Ecto neural progenitor cell (in vitro differentiated cells): ENCODE results near the gene ELL.

Experiments used
- DNase-seq: peaks from one replicate; pipeline ENCODE4 v3.0.0-alpha.2; 2018; ENCODE audit warnings: low spot score

Gene ELL

DNA sequence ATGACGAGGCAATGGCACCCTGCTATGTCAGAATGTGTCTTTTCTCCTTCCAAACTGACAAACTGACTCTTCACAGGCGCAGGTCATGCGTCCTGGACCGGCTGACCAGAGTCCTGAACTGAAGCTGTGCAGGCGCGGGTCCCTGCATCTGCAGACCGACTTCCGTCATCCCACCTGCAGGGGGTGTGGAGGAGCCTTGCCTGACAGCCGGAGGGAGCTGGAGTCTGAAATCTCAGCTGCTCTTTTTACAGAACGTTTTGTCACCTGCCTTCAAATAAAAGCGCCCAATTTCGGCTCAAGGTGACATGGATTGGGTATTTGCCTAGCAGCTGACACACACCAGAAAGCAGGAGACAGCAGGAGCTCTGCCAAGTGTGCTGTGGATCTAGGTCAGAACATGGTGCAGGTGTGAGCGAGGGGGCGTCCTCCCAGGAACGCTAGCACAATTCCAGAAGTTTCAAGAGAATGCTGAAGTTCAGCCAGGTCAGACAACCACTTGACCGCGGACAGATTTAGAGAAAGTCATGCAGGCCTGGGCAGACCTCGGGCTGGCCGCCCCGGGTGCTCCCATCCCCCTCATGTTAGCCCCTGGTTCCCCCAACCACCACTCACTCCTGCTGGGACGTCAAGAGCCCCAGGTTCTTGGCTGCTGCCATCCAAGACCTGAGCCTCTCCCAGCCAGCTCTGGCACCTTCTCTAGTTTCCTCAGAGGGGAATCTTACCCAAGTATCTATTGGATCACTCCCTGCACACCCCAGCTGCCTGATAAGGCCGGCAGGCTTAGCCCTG lies 32.8 kb downstream of the ELL start:
- peak; percentile 77 for DNase-seq

GRCh38 chr19:18488403-18488723 lies 33.5 kb downstream of the ELL start:
- DNase-seq = no peak

DNA sequence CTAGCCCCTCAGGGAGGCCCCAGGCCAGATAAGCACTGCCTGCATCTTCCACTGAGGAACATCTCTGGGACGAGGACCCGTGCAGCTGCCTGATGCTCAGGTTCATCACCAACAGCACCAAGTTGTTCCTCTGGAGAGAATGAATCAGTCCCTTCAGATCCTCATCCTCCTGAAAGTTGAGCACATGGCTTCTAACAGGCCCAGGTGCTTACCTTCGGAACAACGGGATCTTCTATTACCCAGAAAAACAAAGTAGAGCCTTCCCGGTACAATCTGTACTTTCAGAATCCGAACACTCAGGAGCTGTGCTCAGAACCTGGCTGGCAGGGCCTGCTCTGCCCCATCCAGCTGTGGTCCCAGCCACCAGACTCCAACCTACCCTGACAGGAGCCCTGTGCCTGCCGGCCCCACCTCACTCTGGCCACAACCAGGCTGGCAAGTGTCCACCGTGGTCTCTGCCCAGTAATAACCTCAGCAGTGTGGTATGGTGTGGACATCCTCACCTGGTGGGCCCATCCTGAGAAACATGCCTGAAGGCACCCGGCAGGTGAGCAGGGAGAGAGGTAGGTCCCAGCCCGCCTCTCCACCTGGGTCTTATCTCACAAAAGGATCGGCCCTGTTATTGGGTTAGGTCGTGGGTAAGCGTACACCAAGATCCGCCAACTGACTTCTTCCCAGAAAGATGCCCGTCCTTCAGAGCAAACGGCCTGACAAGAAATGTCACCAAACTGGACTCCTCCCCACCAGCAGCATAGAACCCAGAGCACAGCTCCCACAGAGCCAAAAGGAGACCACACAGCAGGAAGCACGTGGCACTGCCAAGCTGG lies 34.1 kb downstream of the ELL start:
- DNase-seq = no peak

- DNase-seq = no peak
Observed at GRCh38 chr19:18486746-18487145, 35.1 kb downstream of the ELL start.

DNA sequence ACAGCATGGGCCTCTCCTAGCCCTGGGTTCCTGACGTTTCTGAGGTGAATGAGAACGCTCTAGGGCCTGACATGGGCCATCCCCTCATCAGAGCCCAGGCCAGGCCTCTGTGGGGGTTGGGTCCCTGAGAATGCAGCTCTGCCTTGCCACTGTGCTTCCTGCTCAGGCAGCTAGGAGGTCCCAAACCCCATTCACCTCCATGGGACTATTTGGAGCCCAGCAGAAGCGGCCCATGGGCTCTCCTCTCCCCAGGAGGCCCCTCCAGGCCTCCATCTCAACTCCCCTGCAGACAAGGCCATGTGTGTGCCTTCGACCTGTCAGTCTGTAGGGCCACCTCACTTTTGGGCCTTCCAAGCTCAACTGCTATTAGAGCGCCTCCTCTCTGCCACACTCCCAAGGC lies 36.9 kb downstream of the ELL start:
- DNase-seq = no peak

DNA sequence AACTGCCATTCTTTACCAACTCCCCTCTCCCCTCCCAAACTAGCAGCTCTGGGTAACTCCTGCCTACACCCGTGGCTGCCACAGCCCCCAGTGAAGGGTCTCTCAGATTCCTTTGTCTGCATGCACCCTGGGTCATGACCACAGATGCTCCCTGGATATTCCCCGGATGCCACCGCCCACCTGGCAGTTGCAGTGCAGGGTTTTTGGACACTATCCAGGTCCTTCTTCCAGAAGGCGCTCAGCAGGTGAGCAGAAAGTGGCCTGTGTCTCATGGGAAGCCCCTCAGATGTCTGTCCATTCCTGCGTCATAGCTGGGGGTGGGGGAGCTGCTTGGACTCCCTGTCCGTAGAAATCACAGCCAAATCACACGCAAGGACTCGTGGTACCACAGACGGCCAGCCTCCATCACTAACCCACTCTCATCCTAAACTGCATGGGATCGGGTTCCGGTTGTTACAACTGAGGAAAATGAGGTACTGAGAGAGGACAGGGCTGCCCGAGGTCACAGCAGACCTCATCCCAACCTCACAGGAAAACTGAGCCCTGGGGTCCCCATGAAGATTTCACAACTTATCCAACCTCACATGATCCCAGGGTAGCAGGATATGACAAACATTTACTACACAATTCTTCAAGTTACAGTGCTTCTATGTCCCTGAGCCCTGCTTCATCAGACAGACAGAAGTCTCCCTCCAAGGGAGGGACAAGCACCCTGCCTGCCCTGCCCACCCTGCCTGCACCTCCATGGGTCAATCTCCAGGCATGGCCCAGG lies 38.6 kb downstream of the ELL start:
- no peak for DNase-seq

DNA sequence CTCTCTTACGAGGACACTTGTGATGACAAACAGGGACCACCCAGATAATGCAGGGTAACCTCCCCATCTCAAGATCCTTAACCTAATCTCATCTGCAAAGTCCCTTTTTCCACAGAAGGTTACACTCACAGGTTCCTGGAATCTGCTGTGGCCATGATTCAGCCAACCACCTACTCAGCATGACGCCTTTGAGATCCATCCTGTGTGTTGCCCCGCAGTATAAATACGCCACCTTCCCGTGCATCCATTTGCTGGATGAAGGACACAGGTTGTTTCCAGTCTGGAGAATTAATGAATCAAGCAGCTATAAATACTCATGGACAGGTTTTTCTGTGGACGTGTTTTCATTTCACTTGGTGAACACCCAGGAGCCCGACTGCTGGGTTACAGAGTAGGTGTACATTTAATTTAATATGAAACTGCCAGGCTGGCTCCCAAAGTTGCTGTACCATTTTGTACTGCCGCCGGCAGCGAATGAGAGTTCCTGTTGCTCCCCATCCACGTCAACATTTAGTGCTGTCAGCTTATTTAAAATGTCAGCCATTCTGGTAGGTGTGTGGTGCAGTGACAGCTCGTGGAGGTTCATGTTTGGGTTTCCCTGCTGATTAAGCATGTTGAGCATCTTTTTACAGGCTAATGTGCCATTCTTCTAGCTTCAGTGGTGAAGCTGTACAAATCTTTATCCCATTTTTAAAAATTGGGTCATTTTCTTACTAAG lies 40.2 kb downstream of the ELL start:
- no peak for DNase-seq

DNA sequence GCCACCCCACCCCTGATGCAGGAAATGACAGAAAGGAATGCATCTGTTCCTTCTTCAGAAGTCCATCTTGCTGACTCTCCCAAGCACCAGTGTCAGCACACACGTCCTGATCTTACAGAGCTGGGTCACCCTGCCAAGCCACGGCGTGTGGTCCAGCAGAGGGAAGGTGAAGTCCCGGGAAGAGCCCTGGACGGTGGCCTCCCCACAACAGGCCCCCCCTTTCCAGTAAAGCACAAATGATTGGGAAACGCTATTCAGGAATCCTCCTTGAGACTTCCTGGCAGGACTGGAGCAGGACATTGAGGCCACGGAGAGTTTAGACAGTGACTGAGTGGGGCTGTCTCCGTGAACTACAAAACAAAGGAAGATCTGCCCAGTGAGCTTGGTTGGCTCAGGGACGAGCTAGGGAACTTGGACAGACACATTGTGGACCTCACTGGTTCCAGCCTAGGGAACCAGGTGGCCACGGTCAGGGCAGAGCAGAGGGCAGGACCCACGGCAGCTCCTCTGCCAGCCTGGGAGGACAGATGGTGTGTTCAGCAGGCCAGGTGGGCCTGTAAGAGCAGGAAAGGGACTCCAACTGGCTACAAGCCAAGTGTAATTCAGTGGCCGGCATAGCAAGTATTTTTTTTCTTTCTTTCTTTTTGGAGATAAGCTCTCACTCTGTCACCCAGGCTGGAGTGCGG lies 41.7 kb downstream of the ELL start:
- no peak for DNase-seq

DNA sequence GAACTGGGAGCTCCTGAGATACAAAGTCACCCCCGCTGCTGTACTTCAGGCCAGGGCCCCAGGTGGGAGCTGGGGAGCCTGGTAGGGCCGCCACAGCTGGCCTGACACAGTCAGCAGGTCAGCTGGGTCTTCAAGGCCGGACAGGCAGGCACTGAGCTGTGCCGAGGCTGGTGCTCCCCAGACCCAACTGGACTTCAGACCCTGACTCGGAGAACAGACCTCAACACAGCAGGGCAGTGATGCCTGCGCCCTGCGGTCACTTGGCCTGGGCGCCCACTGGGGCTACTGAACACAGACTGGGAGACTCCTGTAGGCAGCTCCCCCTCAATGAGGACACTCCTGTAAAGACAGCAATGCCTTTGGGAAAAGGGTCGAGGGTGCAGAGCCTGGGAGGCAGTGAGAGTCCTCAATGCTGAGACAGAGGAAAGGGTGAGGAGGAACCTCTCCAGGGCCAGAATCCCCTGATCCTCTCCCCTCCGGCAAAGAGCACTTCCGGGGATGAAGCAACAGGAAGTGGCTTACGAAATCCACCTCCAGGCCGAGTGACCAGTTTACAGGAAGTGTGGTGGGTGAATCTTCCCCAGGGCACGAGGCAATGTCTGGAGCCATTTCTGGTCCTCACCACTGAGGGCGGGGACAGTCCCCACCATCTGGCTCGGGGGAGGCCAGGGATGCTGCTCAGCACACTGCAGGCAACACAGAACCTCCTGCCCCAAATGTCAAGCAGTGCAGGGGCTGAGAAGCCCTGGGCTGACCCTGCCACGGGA lies 43.1 kb downstream of the ELL start:
- no peak for DNase-seq

DNA sequence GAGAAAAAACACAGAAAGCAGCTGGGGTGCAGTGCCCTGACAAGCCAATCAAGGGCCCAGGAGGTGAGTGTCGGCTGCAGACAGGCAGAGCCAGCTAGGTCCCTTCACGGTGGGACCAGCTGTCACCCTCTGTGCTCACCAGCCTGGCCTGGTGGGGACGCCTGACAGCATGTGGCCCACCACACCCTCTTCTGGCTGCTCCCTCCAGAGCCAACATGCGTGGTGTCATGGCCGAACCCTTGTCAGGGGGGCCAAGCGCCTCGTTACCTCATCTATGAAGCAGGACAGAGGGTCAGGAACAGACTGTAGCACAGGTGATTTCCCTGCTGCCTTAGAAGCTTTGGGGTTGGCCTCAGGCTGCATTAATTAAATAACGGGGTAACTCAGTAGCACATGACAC lies 43.9 kb downstream of the ELL start:
- DNase-seq = no peak

DNA sequence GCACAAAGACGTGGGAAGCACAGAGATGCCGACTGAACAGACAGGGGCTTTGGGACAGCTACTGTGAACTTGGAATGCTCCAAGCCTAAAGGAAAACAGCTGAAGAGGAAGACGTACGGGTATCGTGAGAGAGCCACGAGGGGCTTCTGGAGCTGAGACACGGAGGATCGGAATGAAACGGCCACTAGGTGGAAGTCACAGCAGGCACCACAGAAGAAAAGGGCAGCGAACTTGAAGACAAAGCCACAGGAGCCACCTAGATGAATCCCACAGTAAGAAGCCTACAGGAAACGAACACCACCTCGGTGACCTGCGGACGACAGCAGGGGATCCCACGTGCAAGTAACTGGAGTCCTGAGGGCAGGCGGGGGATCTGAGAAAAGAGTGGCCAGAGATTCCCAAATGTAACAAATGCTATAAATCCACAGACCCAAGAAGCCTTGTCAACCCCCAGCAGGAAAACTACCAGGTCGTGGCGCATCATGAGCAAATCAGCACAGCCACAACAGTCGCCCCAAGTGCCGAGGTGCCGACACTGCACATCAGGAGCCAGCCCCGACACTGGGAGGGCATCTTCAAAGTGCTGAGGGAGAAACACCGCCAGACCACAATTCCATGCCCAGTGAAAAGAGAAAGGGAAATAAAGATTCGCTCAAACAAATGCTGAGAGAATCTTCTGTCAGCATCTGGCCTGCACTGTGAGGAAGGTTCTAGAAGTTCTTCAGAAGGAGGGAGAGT lies 44.7 kb downstream of the ELL start:
- no peak for DNase-seq

- no peak for DNase-seq
Observed at GRCh38 chr19:18476507-18477041, 45.3 kb downstream of the ELL start.

GRCh38 chr19:18475762-18476331 lies 46.0 kb downstream of the ELL start:
- no peak for DNase-seq

DNA sequence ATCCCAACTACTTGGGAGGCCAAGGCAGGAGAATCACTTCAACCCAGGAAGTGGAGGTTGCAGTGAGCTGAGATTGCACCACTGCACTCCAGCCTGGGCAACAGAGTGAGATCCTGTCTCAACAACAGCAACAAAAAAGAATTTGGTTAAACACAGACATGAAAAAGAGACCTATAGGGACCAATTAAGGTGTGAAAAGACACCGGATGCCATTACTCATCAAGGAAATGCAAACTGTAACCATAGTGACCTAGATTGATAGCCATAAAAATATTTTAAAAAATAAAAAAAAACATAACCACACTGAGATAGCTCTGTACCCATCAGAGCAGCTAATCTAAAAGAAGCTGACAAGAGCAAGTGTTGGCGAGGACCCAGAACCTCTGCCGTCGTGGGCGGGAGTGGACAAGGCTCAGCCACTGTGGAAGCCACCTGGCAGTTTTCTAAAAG lies 46.8 kb downstream of the ELL start:
- no peak for DNase-seq

GRCh38 chr19:18474366-18474887 lies 47.4 kb downstream of the ELL start:
- DNase-seq = no peak

DNA sequence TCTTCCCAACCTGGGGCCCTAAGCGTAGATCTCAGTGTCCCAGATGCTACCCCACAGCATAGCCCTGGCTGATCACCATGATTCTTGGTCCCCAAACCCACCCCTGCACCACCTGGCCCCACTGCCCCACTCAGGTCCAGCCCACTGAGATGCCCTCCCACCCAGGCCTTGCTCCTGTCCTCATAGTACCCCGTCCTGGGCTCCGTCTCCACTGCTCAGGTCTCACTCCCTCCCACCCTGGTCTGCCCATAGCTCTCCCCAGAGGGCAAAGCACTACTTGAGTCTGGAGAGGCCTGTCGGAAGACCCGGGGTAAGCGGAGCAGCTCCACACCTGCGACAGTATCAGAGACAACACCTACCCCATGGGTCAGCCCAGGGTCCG lies 48.2 kb downstream of the ELL start:
- DNase-seq = no peak

DNA sequence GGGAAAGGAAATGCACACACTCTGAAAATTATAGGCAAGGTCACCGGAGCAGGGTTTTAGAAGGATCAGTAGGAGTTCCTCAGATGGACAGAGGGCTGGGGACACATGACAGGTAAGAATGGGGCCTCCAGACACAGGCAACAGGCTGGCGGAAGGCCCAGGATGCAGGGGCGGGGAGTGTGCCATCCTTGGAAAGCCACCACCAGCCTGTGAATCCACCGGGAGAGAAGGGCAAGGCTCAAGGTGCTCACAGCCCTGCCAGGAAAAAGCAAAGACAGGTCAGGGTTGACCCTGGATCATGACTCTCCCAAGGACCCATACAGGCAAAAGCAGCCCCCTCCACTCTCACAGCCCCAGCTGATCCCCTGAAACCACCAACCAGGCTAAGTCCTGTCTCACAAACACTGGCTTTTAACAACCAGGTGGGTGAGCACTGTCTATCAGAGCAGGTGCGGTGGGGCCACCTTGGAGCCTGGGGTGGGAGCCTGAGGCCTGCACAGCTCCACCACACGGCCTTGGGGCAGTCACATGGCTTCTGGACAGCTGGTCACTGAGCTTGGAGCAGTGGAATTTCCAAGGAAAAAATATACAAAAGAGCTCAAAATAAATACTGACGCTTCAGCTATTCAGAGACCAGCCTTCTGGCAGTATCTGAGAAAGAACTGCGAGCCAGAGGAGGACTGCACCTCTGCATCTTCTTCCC lies 48.7 kb downstream of the ELL start:
- no peak for DNase-seq

GRCh38 chr19:18470787-18471186 lies 51.1 kb downstream of the ELL start:
- no peak for DNase-seq
